Endothelial cell of umbilical vein (primary cell): Measurements from ENCODE around the gene ATF6B.

Source experiments
- CTCF ChIP-seq, 2 donors: IDR thresholded peaks; 1 replicate in 1 of 2; 2 replicates in 1 of 2; pipeline ENCODE4 v1.5.1; 2011; ENCODE audit warnings: low read length in 2 of 2, mild to moderate bottlenecking in 2 of 2, moderate library complexity in 2 of 2, control low read depth in 1 of 2, inconsistent platforms in 1 of 2, low read depth in 1 of 2; ENCODE audit not compliant: insufficient read depth in 1 of 2; ENCODE audit errors: extremely low read depth in 1 of 2
- EZH2 ChIP-seq: IDR thresholded peaks from 2 replicates; pipeline ENCODE4 v1.6.1; 2012; ENCODE audit warnings: borderline replicate concordance, low read depth, mild to moderate bottlenecking, moderate library complexity, low read length, inconsistent platforms; ENCODE audit not compliant: severe bottlenecking
- FOS ChIP-seq: IDR thresholded peaks from 2 replicates; pipeline ENCODE4 v1.6.1; 2011; ENCODE audit warnings: mild to moderate bottlenecking, low read length, moderate library complexity, borderline replicate concordance; ENCODE audit not compliant: insufficient read depth
- GATA2 ChIP-seq: IDR thresholded peaks from 2 replicates; pipeline ENCODE4 v1.7.0; 2011; ENCODE audit warnings: low read depth, mild to moderate bottlenecking, moderate library complexity, mixed read lengths, low read length; ENCODE audit not compliant: insufficient read length, insufficient read depth
- JUN ChIP-seq: IDR thresholded peaks from 2 replicates; pipeline ENCODE4 v1.6.1; 2011; ENCODE audit warnings: borderline replicate concordance, low read depth; ENCODE audit not compliant: insufficient read length, insufficient read depth
- MYC ChIP-seq: IDR thresholded peaks from one replicate; pipeline ENCODE4 v1.6.1; 2011; ENCODE audit warnings: mild to moderate bottlenecking, low read depth, low read length
- POLR2A ChIP-seq: IDR thresholded peaks from 2 replicates; pipeline ENCODE4 v1.6.1; 2012; ENCODE audit warnings: low read depth, mild to moderate bottlenecking, control low read depth, low read length
- POLR2AphosphoS5 ChIP-seq: IDR thresholded peaks from 2 replicates; pipeline ENCODE4 v1.6.1; 2012; ENCODE audit warnings: low read depth, mild to moderate bottlenecking, control low read depth, low read length, moderate library complexity; ENCODE audit not compliant: insufficient read depth
- TF ChIP-seq, protein P1 (sequence below): IDR thresholded peaks from 2 replicates; pipeline ENCODE4 v1.6.1; 2011; ENCODE audit not compliant: insufficient read depth, insufficient read length

DNA sequence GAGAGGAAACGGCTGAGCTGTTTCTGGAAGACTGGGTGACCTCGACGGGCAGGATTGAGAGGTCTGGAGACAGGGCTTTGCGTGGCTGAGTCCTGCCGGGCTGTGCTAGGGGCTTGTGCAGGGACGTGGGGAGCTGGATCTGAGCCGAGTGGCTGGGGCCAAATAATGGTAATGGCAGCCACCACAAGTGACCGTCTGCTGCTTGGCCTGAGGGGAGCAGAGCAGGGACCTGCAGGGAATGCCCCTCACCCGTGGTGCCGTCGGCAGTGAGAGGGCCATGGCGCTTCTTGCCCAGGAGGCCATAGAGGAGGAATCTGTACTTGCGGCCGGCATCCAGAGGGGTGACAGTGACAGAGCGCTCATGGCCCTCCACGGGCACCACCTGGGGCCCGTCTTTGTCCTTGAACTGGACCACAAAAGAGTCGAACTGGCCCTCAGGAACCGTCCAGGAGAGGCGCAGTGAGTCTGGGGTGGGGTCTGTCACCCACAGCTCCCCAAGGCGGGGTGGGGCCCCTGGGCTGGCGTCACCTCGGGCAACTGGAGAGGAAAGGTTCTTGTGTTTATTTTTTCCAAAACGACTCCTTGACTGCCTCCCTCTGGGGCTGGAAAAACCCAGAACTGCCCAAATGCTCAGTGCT, 58.0 kb downstream of the ATF6B start:
- no peak for TF ChIP-seq POLR2A
- TF ChIP-seq, protein P1, sequence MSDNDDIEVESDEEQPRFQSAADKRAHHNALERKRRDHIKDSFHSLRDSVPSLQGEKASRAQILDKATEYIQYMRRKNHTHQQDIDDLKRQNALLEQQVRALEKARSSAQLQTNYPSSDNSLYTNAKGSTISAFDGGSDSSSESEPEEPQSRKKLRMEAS: no peak
- no peak for TF ChIP-seq FOS
- no peak for TF ChIP-seq POLR2AphosphoS5
- TF ChIP-seq CTCF (IDR thresholded peaks at IDR 0.05; ENCODE audit: extremely low read depth in 1 of 2, insufficient read depth in 1 of 2, low read depth in 1 of 2, low read length in 2 of 2): no peak
- TF ChIP-seq EZH2: no peak
- no peak for TF ChIP-seq MYC
- no peak for TF ChIP-seq JUN
- no peak for TF ChIP-seq GATA2
